T-helper 17 cell (primary cell): ENCODE measurements around the gene AMER2. TPM values are rescaled to one million over a fixed set of nuclear protein-coding genes. Genes with fewer than 3 reads are reported as not detected.
"Not testable (repeated sequence)": the region's sequence is repeated elsewhere in the genome, so short reads cannot be mapped to it uniquely, and the experiment has no call there.

ENCODE experiments used
- ATAC-seq: fragments of 150-1000 bp; cut with Tn5 transposase; 2 replicates; pipeline ENCODE4 v1.10.0; 2021; ENCODE audit warnings: mild to moderate bottlenecking, moderate library complexity
- DNase-seq, 3 donors: peaks; one replicate each; pipeline versions ENCODE4 v3.0.0 to v3.0.0-alpha.2; 2020 to 2021
- H3K9me3 ChIP-seq: one replicate; pipeline ENCODE4 v1.7.0; 2013; ENCODE audit warnings: low read length, mild to moderate bottlenecking; ENCODE audit not compliant: control insufficient read depth, poor library complexity, severe bottlenecking
- H3K27ac Mint-ChIP-seq: one replicate; pipeline ENCODE4 v1.8.0; 2022; ENCODE audit warnings: mild to moderate bottlenecking, moderate library complexity, mixed read lengths
- H3K27me3 Mint-ChIP-seq: one replicate; pipeline ENCODE4 v1.8.0; 2022; ENCODE audit warnings: mixed read lengths
- H3K36me3 Mint-ChIP-seq: one replicate; pipeline ENCODE4 v1.8.0; 2022; ENCODE audit warnings: low read depth, mixed read lengths
- H3K4me1 Mint-ChIP-seq: one replicate; pipeline ENCODE4 v1.8.0; 2022; ENCODE audit warnings: mild to moderate bottlenecking, mixed read lengths
- H3K4me3 Mint-ChIP-seq: one replicate; pipeline ENCODE4 v1.8.0; 2022; ENCODE audit warnings: mild to moderate bottlenecking, moderate library complexity, mixed read lengths
- total RNA-seq, 4 donors: library from RNA in 2 of 4; stranded (reverse) in 2 of 4; gene quantifications; one replicate each; pipeline ENCODE4 v1.2.3 and lab custom pipeline; 2022 to 2026

Gene AMER2
- total RNA-seq, 2 donors from 2014 or later, result not detected

DNA sequence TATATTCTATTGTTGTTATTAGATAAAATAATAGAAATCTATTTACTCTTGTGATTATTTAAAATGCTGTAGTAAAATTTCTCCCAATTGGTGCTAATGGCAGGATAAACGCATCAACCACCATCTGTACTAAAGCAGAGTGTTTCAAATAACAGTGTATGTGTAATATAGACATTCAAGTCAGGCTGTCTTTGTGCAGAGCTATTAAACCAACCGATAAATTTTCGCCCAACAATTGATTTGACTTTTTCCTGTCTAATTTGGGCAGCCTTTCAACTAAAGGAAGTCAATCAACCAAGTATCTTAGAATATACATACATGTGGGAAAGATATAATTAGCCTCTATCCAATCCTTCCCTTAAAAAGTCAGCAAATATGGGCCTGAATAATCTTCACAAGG, 5.8 kb downstream of the AMER2 start:
- H3K9me3 ChIP-seq, result no peaks in the 10 kb centered on the region

DNA sequence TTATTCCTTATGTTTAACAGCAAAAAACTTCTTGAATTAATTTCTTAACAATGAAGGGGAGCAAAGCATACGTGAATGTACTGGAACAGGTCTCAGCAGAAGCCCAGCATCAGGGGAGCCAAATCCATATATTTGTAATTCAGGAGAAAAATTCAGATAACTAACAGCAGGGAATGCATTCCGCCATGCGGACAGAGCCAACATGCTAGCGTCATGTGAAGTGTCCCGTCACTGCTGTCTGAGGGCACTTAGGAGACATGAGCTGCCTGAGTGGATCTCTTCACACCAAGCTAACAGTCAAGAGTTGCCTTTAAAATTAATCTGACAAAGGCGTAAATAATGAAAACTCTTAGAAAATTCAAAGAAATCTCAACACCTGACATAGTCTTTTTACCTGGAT, 6.4 kb downstream of the AMER2 start:
- Mint-ChIP-seq H3K4me1 (no peaks in the 10 kb centered on the region), H3K27ac (no peak overlapping the region), H3K27me3 (peaks cover 52% of the 10 kb centered on the region), H3K4me3 (no peak overlapping the region), H3K36me3 (no peaks in the 10 kb centered on the region)
- no peak for DNase-seq
- no peaks in the 10 kb centered on the region for H3K9me3 ChIP-seq
- no peak for ATAC-seq

More for the DNA sequence above, 5.8 kb downstream of the AMER2 start:
- ATAC-seq, result no peak
- no peak overlapping the region for H3K4me3 Mint-ChIP-seq
- no peak overlapping the region for H3K27ac Mint-ChIP-seq
- H3K27me3 Mint-ChIP-seq, result peaks cover 49% of the 10 kb centered on the region
- DNase-seq, result no peak
- H3K4me1 Mint-ChIP-seq, result peaks cover 3% of the 10 kb centered on the region
- peaks cover 2% of the 10 kb centered on the region for H3K36me3 Mint-ChIP-seq

DNA sequence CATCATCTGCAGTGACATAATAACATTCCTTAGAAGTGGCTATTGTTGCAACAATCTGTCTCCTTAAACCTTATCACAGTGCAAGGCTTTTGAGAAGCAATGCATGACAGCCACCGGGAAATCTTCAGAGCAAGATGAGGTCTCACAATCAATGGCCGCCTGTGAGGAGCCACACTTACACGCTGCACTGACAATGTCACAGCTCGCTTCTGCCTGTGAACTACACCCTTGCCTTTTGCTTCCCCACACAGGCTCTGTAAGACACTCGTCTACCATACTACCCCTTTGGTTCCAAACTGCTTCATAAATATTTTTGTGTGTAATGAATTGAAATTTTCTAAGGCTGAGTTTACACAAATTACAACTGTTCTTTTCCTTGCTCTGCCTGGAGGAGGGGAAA, 6.9 kb downstream of the AMER2 start:
- not testable (repeated sequence) for H3K9me3 ChIP-seq, DNase-seq, H3K4me3 Mint-ChIP-seq, H3K27ac Mint-ChIP-seq, ATAC-seq, H3K4me1 Mint-ChIP-seq, H3K36me3 Mint-ChIP-seq
- H3K27me3 Mint-ChIP-seq, result peaks cover 49% of the 10 kb centered on the region

DNA sequence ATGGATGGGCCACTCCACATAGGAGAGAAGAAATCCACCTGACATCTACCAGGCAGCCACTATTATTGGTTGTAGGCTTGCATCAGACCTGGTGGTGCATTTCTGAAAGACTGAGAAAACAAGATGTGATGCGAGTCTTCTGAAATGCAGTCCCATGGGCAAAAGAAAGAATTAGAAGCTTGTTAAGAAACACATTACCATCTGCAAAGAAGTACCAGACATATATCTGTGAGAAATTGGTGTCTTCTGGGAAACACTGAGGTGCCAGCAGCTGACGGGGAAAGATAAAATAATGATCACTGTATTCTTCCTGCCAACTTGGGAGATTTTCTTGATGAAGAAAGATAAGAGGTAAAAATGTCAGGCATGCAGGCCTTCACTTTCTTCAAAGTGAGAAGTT, 14.4 kb downstream of the AMER2 start:
- H3K27me3 Mint-ChIP-seq, result peaks cover 42% of the 10 kb centered on the region
- H3K4me3 Mint-ChIP-seq, result no peak overlapping the region
- H3K36me3 Mint-ChIP-seq, result no peaks in the 10 kb centered on the region
- peaks cover 2% of the 10 kb centered on the region for H3K4me1 Mint-ChIP-seq
- no peaks in the 10 kb centered on the region for H3K9me3 ChIP-seq
- H3K27ac Mint-ChIP-seq, result no peak overlapping the region
- no peak for DNase-seq
- no peak for ATAC-seq

DNA sequence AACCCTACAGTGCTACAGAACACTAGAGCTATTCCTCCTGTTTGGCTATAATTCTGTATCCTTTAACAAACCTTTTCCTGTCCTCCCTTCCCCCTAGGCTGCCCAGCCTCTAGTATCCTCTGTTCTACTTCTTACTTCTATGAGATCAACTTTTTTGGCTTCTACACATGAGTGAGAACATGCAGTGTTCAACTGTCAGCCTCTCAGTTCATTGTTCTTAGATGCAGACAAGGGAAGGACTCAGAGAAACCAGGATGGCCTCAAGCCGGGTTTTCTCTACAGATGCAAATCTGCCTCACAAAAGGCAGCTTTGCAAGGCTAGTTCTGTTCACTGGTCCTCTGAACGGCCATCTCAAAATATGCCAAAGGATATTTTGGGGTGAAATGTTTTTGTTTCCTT, 18.4 kb downstream of the AMER2 start:
- Mint-ChIP-seq H3K27me3 (peaks cover 69% of the 10 kb centered on the region), H3K27ac (no peak overlapping the region)

DNA sequence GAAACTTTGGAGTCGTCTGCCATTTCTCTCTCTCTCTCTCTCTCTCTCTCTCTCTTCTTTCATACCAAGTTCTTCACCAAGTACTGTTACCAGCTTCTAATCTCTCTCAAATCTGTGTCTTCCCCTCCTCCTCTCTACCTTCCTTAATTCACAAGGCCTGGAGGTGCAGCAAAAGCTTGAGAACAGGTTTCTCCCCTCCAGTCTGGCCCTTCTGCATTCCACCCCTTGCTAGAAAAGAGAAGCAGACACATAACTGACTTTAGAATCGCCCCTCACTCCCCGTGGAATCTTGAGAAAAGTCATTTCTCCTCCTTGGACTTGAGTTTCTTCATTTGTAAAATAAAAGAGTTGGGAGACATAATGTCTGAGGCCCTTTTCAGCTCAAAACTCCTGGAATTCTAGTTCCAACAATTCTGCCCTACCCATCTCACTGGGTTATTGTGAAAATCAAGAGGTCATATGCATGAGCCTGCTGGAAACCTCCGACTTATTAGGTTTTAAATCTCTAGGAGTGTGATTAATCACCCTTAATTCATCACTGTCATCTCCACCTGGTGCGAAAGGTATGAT, 20.4 kb downstream of the AMER2 start:
- no peaks in the 10 kb centered on the region for H3K9me3 ChIP-seq
- Mint-ChIP-seq H3K27ac (no peak overlapping the region), H3K4me1 (peaks cover 2% of the 10 kb centered on the region), H3K36me3 (no peaks in the 10 kb centered on the region), H3K27me3 (peaks cover 58% of the 10 kb centered on the region), H3K4me3 (no peak overlapping the region)
- ATAC-seq (no peak), DNase-seq (no peak)

More for the DNA sequence above, 18.4 kb downstream of the AMER2 start:
- Mint-ChIP-seq H3K4me3 (no peak overlapping the region), H3K36me3 (no peaks in the 10 kb centered on the region), H3K4me1 (peaks cover 2% of the 10 kb centered on the region)
- no peaks in the 10 kb centered on the region for H3K9me3 ChIP-seq
- no peak for ATAC-seq
- no peak for DNase-seq

DNA sequence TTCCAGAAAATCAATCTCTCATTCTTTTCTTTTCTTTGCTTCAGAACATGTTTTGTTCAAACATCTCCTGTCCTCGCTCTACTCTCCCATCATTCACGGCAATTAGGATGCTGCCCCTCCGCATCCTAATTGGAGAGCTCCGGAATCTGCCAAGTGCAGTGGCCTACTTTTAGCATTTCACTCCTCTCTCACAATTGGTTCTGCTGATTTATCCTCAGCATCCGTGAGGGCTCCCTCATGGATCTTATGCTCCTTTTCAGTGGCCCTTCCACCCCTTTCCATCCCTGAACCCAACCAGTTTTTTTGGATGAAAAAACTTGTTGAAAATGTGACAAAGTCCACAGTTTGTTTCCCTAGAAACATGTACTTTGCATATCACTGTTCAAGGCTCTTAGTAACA, 22.4 kb downstream of the AMER2 start:
- no peak overlapping the region for H3K27ac Mint-ChIP-seq
- no peak for ATAC-seq
- no peaks in the 10 kb centered on the region for H3K9me3 ChIP-seq
- no peak overlapping the region for H3K4me3 Mint-ChIP-seq
- no peaks in the 10 kb centered on the region for H3K36me3 Mint-ChIP-seq
- H3K4me1 Mint-ChIP-seq, result peaks cover 2% of the 10 kb centered on the region
- DNase-seq, result no peak
- H3K27me3 Mint-ChIP-seq, result peaks cover 51% of the 10 kb centered on the region

DNA sequence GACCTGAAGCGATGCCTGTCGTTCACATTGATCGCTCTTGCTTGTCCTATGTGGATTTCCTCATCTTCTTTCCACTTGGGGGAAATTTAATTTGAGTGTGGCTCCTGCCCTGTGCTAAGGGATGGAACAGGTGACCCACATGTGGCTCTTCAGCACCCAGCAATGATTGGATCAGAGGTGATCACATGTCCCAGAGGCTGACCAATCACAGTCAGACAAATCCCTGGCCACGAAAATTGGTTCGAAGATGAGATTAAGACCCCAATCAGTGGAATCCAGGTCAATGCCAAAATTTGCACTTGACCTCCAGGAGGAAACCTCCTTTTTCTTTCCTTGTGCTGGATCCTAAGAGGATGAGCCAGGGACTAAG, 23.7 kb downstream of the AMER2 start:
- Mint-ChIP-seq H3K27me3 (peaks cover 55% of the 10 kb centered on the region), H3K27ac (no peak overlapping the region)
- ATAC-seq, result no peak

DNA sequence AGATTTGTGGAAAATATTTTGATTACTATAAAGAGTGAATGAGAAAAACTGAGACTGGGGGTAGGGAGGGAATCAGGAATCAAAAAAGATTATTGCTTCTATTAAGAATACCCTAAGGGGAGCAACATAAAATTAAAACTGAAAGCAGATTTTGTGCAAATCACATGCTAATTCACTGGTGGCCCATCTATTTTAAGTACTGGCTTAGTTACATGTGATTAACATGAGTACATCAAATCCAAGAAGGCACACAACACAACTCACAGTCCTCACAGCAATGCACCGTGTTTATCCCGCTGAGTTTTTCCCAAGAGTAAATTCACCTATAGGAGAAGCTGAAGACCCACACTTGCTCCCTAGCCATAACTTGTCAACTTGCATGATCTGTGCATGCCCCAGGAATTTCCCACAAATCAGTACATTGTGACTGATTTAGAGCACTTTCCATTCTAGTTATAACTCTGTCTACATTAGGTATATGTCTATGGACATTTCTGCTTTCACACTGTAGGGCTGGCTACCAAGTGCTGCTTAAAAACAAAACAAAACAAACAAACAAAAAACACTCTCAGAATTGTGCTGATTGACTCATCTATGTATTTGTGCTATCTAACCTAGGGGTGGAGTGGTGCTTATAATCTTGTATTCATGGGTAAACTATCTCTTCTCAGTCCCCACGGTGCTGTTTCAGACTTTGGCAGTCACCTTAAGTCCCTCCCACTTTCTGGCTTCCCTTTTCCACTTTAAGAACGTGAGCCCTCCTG, 24.3 kb downstream of the AMER2 start:
- no peaks in the 10 kb centered on the region for H3K36me3 Mint-ChIP-seq
- no peak overlapping the region for H3K4me3 Mint-ChIP-seq
- no peaks in the 10 kb centered on the region for H3K4me1 Mint-ChIP-seq
- no peaks in the 10 kb centered on the region for H3K9me3 ChIP-seq
- peaks cover 51% of the 10 kb centered on the region for H3K27me3 Mint-ChIP-seq
- ATAC-seq (no peak), DNase-seq (no peak)
- no peak overlapping the region for H3K27ac Mint-ChIP-seq

More for the DNA sequence above, 23.7 kb downstream of the AMER2 start:
- no peak for DNase-seq
- no peaks in the 10 kb centered on the region for H3K4me1 Mint-ChIP-seq
- no peaks in the 10 kb centered on the region for H3K36me3 Mint-ChIP-seq
- H3K4me3 Mint-ChIP-seq, result no peak overlapping the region
- H3K9me3 ChIP-seq, result no peaks in the 10 kb centered on the region

DNA sequence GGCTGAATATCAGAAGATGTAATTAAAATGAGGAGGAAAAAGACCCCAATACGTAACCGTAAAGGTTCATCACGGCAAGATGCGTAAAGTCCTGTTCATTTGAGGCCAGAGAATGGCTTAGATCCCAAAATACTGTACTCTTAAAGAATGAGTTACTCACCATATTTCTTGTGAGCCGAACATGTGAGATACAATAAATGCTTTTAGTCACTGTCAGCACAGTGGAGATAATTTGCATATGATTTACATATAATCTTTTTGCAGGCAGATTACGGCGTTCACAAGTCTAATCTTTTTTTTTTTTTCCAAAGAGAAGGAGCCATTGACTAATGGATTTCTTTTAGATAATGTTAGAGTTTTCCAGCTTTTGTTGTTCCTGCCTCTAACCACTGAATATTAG, 28.4 kb downstream of the AMER2 start:
- H3K27ac Mint-ChIP-seq, result no peak overlapping the region
- no peak overlapping the region for H3K4me3 Mint-ChIP-seq
- ATAC-seq, result no peak
- DNase-seq, result no peak
- no peaks in the 10 kb centered on the region for H3K36me3 Mint-ChIP-seq
- peaks cover 26% of the 10 kb centered on the region for H3K27me3 Mint-ChIP-seq
- H3K4me1 Mint-ChIP-seq, result no peaks in the 10 kb centered on the region
- H3K9me3 ChIP-seq, result no peaks in the 10 kb centered on the region

DNA sequence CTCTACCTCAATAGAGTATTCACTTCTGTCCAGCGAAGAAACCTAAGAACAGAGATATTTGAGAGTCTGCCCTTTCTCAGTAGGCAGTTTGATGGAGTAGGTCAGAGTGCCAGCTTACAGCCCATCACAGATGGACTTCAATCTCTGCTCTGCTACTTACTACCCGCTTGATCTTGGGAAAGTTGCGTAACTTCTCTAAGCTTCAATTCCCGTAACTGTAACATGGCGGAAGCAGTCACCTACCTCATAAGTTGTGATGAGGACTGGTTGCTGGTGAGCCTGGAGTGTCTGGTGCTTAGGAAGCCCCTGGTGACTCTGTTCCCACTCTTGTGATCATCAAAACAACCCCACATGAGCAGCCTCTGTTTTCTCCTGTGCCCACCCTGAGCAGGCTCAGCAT, 31.0 kb downstream of the AMER2 start:
- Mint-ChIP-seq H3K27me3 (peaks cover 41% of the 10 kb centered on the region), H3K27ac (no peak overlapping the region), H3K36me3 (no peaks in the 10 kb centered on the region), H3K4me1 (no peaks in the 10 kb centered on the region), H3K4me3 (no peak overlapping the region)
- no peak for DNase-seq
- no peak for ATAC-seq
- H3K9me3 ChIP-seq, result no peaks in the 10 kb centered on the region

DNA sequence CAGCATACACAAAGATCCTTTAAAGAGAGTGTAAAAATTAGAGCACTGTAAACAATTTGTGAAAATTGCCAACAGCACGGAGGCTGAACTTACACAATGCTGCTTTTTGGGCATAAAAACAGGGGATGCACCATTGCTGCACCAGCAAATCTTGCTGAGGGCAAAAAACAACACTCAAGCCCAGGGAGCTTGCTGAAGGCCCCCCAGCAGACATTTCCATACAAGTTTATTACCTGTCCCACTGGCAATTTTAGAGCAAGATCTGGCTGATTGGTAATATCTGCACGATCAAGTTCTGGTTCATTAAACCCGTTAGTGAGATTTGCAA, 34.3 kb downstream of the AMER2 start:
- Mint-ChIP-seq H3K27me3 (peaks cover 32% of the 10 kb centered on the region), H3K36me3 (no peaks in the 10 kb centered on the region), H3K4me1 (no peaks in the 10 kb centered on the region), H3K27ac (no peak overlapping the region), H3K4me3 (no peak overlapping the region)
- no peak for DNase-seq
- H3K9me3 ChIP-seq, result no peaks in the 10 kb centered on the region
- no peak for ATAC-seq

DNA sequence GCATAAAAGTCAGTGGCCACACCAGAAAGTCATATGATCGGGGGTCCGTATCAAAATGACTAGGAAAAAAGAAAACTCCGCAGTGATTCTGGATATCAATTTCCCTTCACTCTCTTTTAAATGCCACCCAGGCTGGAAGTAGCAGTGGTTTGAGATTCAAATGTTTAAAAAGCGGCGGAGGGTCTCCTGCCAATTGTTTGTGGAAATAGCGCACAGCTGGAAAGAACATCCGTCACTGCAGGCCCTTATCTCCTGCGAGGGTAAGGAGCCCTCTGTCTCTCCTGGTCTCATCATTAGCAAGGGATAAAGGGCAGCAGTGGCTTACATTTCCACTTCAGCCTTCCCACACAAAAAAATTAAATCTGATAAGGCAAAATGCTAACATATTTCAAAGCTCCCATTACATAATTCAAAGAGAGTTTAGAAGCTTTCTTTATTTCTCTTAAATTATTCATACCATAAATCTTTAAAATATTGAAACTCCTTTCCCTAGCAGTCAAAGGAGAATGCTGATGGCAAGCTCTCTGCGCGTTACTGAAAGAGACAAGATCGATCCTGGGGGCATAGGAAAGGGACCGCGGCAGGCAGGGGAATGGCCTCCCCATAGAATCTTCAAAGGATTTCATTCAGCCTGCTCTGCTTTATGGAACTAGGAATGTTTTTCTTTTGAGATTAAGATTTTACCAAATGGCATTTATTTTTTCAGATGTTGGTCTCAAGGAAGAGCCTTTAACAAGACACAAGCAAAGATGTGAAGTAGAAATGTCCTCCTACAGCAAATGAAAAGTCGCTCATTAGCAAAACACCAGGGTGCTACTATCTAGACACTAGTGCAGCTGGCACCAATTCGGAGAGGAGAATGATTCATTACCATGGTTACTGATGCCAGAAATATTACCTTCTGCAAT, 35.0 kb downstream of the AMER2 start:
- no peak overlapping the region for H3K4me3 Mint-ChIP-seq
- H3K36me3 Mint-ChIP-seq, result no peaks in the 10 kb centered on the region
- peaks cover 35% of the 10 kb centered on the region for H3K27me3 Mint-ChIP-seq
- no peaks in the 10 kb centered on the region for H3K4me1 Mint-ChIP-seq
- no peak overlapping the region for H3K27ac Mint-ChIP-seq
- no peaks in the 10 kb centered on the region for H3K9me3 ChIP-seq
- ATAC-seq, result no peak
- no peak for DNase-seq
